ENCODE data around the gene VPS13D. TPM values are rescaled to one million over a fixed set of nuclear protein-coding genes. Genes with fewer than 3 reads are reported as not detected.

Gene VPS13D
- total and polyA plus RNA-seq, 2 experiments from 2014 or later = 9.7 to 35.7 TPM

- H3K27ac ChIP-seq = peak overlapping the region; percentile 57
- peaks cover 43% of the 10 kb centered on the region for H3K4me1 ChIP-seq (ENCODE audit: low read depth)
- TF ChIP-seq CTCF (IDR thresholded peaks at IDR 0.05; ENCODE audit: low read depth, low read length) = no peak
- peak in 1 of 2 donors; percentile 80 for DNase-seq (ENCODE audit: low read depth in 1 of 2, low spot score in 1 of 2)
- peaks cover 13% of the 10 kb centered on the region for H3K36me3 ChIP-seq
- H3K4me3 ChIP-seq = no peak overlapping the region
- no peaks in the 10 kb centered on the region for H3K9me3 ChIP-seq (ENCODE audit: low read depth)
- no peaks in the 10 kb centered on the region for H3K27me3 ChIP-seq
Observed at GRCh38 chr1:12342401-12343003, 112.7 kb downstream of the VPS13D start.

- TF ChIP-seq CTCF (IDR thresholded peaks at IDR 0.05; ENCODE audit: low read depth, low read length) = no peak
- Histone ChIP-seq H3K4me3 (no peak overlapping the region), H3K9me3 (ENCODE audit: low read depth) (no peaks in the 10 kb centered on the region), H3K36me3 (peaks cover 28% of the 10 kb centered on the region), H3K4me1 (ENCODE audit: low read depth) (peaks cover 37% of the 10 kb centered on the region), H3K27ac (no peak overlapping the region), H3K27me3 (no peaks in the 10 kb centered on the region)
- DNase-seq (ENCODE audit: low read depth in 1 of 2, low spot score in 1 of 2) = no peak
Observed at GRCh38 chr1:12343823-12344487, 114.1 kb downstream of the VPS13D start.

GRCh38 chr1:12344596-12345349 lies 114.9 kb downstream of the VPS13D start:
- no peak overlapping the region for H3K4me3 ChIP-seq

GRCh38 chr1:12345350-12346217 lies 115.8 kb downstream of the VPS13D start:
- peaks cover 42% of the 10 kb centered on the region for H3K36me3 ChIP-seq
- DNase-seq (ENCODE audit: low read depth in 1 of 2, low spot score in 1 of 2) = no peak

More at GRCh38 chr1:12344596-12345349, 114.9 kb downstream of the VPS13D start:
- Histone ChIP-seq H3K36me3 (peaks cover 36% of the 10 kb centered on the region), H3K9me3 (ENCODE audit: low read depth) (no peaks in the 10 kb centered on the region), H3K4me1 (ENCODE audit: low read depth) (peaks cover 30% of the 10 kb centered on the region), H3K27ac (no peak overlapping the region), H3K27me3 (no peaks in the 10 kb centered on the region)
- TF ChIP-seq CTCF (IDR thresholded peaks at IDR 0.05; ENCODE audit: low read depth, low read length) = no peak
- DNase-seq (ENCODE audit: low read depth in 1 of 2, low spot score in 1 of 2) = peak in 1 of 2 donors; percentile 13

More at GRCh38 chr1:12345350-12346217, 115.8 kb downstream of the VPS13D start:
- Histone ChIP-seq H3K4me3 (no peak overlapping the region), H3K9me3 (ENCODE audit: low read depth) (no peaks in the 10 kb centered on the region), H3K27me3 (no peaks in the 10 kb centered on the region), H3K27ac (no peak overlapping the region), H3K4me1 (ENCODE audit: low read depth) (peaks cover 22% of the 10 kb centered on the region)
- no peak for TF ChIP-seq CTCF (IDR thresholded peaks at IDR 0.05; ENCODE audit: low read depth, low read length)
